GM19193 (cell line): ENCODE data around the gene ZNF592.

Experiments
- POLR2A ChIP-seq: IDR thresholded peaks from 4 replicates; pipeline ENCODE4 v1.6.1; 2011; ENCODE audit not compliant: insufficient read depth, insufficient read length; ENCODE audit errors: extremely low read depth

ZNF592 gene

GRCh38 chr15:84812842-84813241 lies 64.5 kb downstream of the ZNF592 start:
- no peak for TF ChIP-seq POLR2A

DNA sequence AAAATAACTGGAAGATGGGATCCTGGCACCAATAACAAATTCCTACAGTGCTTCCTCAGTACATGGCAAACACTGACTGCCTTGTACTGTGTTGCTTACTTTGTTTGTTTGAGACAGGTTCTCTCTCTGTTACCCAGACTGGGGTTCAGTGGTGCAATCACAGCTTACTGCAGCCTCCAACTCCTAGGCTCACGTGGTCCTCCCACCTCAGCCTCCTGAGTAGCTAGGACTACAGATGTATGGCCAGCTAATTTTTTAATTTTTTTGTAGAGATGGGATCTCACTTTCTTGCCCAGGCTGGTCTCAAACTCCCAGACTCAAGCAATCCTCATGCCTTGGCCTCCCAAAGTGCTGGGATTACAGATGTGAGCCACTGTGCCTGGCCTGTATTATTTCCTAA lies 65.0 kb downstream of the ZNF592 start:
- TF ChIP-seq POLR2A = no peak

DNA sequence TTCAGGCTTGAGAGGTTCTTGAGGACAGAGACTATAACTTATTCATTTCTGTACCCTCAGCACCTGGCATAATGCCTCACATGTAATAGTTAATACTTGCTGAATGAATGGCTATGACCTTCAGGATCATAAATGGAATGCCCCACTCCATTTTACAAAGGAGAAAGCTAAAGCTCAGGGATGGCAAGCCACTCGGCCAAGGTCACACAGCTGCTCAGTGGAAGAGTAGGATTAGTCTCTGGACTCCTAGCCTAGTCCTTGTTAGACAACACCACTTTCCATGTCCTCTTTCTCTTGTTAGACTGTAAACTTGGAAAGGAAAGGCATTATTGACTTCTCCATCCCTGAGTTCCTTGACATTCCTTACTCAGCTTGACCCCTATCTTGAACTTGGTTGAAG lies 65.5 kb downstream of the ZNF592 start:
- no peak for TF ChIP-seq POLR2A

- TF ChIP-seq POLR2A = no peak
Measured at GRCh38 chr15:84814916-84815315, 66.5 kb downstream of the ZNF592 start.

- TF ChIP-seq POLR2A = no peak
Measured at GRCh38 chr15:84816694-84817465, 68.5 kb downstream of the ZNF592 start, which contains the start of gene ALPK3. Gene ALPK3 (plus strand): TSS chr15:84817356. CDS start chr15:84817453, 97 bp downstream.

- no peak for TF ChIP-seq POLR2A
Measured at GRCh38 chr15:84817466-84818081, 69.2 kb downstream of the ZNF592 start.

DNA sequence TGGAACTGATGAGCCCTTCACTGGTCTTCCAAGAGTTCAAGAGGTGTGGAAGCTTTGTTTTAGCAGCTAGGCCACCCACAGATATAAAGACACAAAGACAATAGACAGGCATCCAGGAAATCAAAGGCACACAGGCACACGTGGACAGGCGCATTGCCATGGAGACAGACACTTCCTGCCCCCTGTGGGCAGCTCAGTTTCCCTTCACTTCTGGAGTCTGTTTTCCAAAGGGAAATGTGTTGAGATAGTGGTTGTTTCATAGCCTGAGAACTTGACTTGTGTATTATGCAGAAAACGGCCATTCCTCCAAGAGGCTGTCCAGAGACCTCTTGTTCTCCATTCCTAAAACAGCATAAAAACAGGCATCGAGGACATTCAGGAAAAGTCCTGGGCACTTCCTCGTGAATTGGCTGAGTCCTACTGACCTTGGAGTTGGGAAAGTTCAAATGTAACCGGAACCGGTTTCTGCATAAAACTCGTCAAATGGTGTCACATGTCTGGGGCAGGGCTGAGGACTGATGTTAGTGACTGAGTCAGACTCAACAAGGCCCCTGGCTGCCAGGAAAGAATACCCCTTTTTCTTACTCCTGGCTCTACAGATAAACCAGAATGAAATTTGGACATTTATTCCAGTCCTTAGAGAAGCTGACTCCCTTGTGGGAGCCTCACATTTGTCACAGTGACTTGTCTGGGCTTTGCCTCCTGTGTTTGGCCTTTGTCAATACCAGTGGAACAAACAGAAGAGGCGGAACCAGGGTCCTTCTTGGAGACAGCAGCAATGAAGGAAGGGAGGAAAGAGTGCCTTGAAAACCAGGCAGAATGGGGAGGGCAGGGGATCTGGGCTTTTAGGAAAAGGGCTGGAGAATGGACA lies 70.1 kb downstream of the ZNF592 start:
- TF ChIP-seq POLR2A = no peak

GRCh38 chr15:84819291-84819768 lies 70.9 kb downstream of the ZNF592 start:
- no peak for TF ChIP-seq POLR2A

- TF ChIP-seq POLR2A = no peak
Measured at GRCh38 chr15:84819791-84820190, 71.4 kb downstream of the ZNF592 start.

GRCh38 chr15:84821501-84822021 lies 73.2 kb downstream of the ZNF592 start:
- TF ChIP-seq POLR2A = no peak

DNA sequence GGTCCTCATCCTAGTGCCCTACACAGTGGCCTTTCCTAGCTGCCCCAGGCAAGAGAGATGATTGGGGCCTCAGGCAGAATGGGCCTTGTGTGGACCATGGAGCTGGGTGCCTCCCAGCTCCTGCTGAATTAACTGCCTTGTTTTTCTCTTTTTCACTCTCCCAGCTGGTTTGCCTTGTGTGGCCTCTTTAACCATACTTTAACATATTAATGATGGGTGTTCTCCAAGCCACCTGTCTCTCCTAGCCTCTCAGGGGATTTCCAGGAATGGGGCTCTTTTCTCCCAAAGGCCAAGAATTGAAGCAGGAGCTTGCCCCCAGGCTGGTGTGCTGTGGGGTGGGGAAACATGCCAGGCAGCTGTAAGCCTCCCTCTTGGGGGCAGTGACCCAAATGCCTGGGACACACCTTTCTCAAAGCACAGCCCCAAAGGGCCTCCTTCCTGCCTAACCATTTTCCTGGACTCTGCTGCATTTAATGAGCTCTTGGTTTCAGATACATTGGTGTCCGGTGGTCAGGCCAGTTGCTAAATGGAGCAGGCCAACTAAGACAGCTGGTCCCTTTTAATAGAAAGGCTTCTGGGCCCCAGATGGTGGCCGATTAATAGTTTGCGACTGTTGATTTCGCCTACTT lies 74.4 kb downstream of the ZNF592 start:
- no peak for TF ChIP-seq POLR2A

GRCh38 chr15:84823282-84823878 lies 75.0 kb downstream of the ZNF592 start:
- no peak for TF ChIP-seq POLR2A

GRCh38 chr15:84824260-84825007 lies 76.0 kb downstream of the ZNF592 start:
- no peak for TF ChIP-seq POLR2A
